Measurements from ENCODE around the gene SSBP2.

SSBP2 gene

GRCh38 chr5:81751009-81751835 is at the start of gene SSBP2:
Gene SSBP2 (minus strand): TSS chr5:81751097. CDS start chr5:81751042, 55 bp downstream.
- peak within 1 kb of the TSS; percentile 90 for H3K4me3 Mint-ChIP-seq
- H3K27ac Mint-ChIP-seq: peak within 1 kb of the TSS; percentile 87
- peaks cover 10% of the 10 kb centered on the region for H3K36me3 Mint-ChIP-seq (ENCODE audit: low read depth)
- H3K9me3 Mint-ChIP-seq: no peaks in the 10 kb centered on the region
- peaks cover 22% of the 10 kb centered on the region for H3K4me1 Mint-ChIP-seq (ENCODE audit: low read depth)
- H3K27me3 Mint-ChIP-seq (ENCODE audit: low read depth): peaks cover 45% of the 10 kb centered on the region

GRCh38 chr5:81795666-81796065 is 44.8 kb upstream of the SSBP2 start:
- no peak overlapping the region for H3K4me3 Mint-ChIP-seq
- H3K4me1 Mint-ChIP-seq (ENCODE audit: low read depth): peaks cover 2% of the 10 kb centered on the region
- H3K27me3 Mint-ChIP-seq (ENCODE audit: low read depth): peaks cover 4% of the 10 kb centered on the region
- H3K9me3 Mint-ChIP-seq: no peaks in the 10 kb centered on the region
- no peak overlapping the region for H3K27ac Mint-ChIP-seq
- H3K36me3 Mint-ChIP-seq (ENCODE audit: low read depth): no peaks in the 10 kb centered on the region

- H3K9me3 Mint-ChIP-seq: no peaks in the 10 kb centered on the region
- no peaks in the 10 kb centered on the region for H3K4me1 Mint-ChIP-seq (ENCODE audit: low read depth)
- H3K36me3 Mint-ChIP-seq (ENCODE audit: low read depth): no peaks in the 10 kb centered on the region
- no peak overlapping the region for H3K27ac Mint-ChIP-seq
- H3K4me3 Mint-ChIP-seq: no peak overlapping the region
- H3K27me3 Mint-ChIP-seq (ENCODE audit: low read depth): peaks cover 4% of the 10 kb centered on the region
Observed at GRCh38 chr5:81794226-81794625, 43.3 kb upstream of the SSBP2 start.

GRCh38 chr5:81790336-81790735 is 39.4 kb upstream of the SSBP2 start:
- no peaks in the 10 kb centered on the region for H3K9me3 Mint-ChIP-seq

GRCh38 chr5:81789033-81789432 is 38.1 kb upstream of the SSBP2 start:
- no peak overlapping the region for H3K27ac Mint-ChIP-seq
- no peaks in the 10 kb centered on the region for H3K9me3 Mint-ChIP-seq
- H3K4me3 Mint-ChIP-seq: no peak overlapping the region
- peaks cover 3% of the 10 kb centered on the region for H3K4me1 Mint-ChIP-seq (ENCODE audit: low read depth)
- H3K27me3 Mint-ChIP-seq (ENCODE audit: low read depth): peaks cover 4% of the 10 kb centered on the region
- no peaks in the 10 kb centered on the region for H3K36me3 Mint-ChIP-seq (ENCODE audit: low read depth)

More at GRCh38 chr5:81790336-81790735, 39.4 kb upstream of the SSBP2 start:
- Mint-ChIP-seq H3K4me1 (ENCODE audit: low read depth) (peaks cover 3% of the 10 kb centered on the region), H3K27me3 (ENCODE audit: low read depth) (peaks cover 4% of the 10 kb centered on the region), H3K36me3 (ENCODE audit: low read depth) (no peaks in the 10 kb centered on the region), H3K4me3 (no peak overlapping the region), H3K27ac (no peak overlapping the region)

- no peak overlapping the region for H3K27ac Mint-ChIP-seq
- no peak overlapping the region for H3K4me3 Mint-ChIP-seq
- no peaks in the 10 kb centered on the region for H3K9me3 Mint-ChIP-seq
- H3K27me3 Mint-ChIP-seq (ENCODE audit: low read depth): no peaks in the 10 kb centered on the region
- no peaks in the 10 kb centered on the region for H3K36me3 Mint-ChIP-seq (ENCODE audit: low read depth)
- peaks cover 4% of the 10 kb centered on the region for H3K4me1 Mint-ChIP-seq (ENCODE audit: low read depth)
Observed at GRCh38 chr5:81788329-81788728, 37.4 kb upstream of the SSBP2 start.

GRCh38 chr5:81787474-81788242 is 36.8 kb upstream of the SSBP2 start:
- Mint-ChIP-seq H3K27me3 (ENCODE audit: low read depth) (no peaks in the 10 kb centered on the region), H3K4me1 (ENCODE audit: low read depth) (peaks cover 10% of the 10 kb centered on the region), H3K4me3 (no peak overlapping the region), H3K36me3 (ENCODE audit: low read depth) (no peaks in the 10 kb centered on the region), H3K9me3 (no peaks in the 10 kb centered on the region), H3K27ac (no peak overlapping the region)

GRCh38 chr5:81786991-81787390 is 36.1 kb upstream of the SSBP2 start:
- Mint-ChIP-seq H3K27me3 (ENCODE audit: low read depth) (no peaks in the 10 kb centered on the region), H3K4me3 (no peak overlapping the region), H3K36me3 (ENCODE audit: low read depth) (no peaks in the 10 kb centered on the region), H3K9me3 (no peaks in the 10 kb centered on the region), H3K27ac (no peak overlapping the region), H3K4me1 (ENCODE audit: low read depth) (peaks cover 10% of the 10 kb centered on the region)

GRCh38 chr5:81786496-81786895 is 35.6 kb upstream of the SSBP2 start:
- Mint-ChIP-seq H3K36me3 (ENCODE audit: low read depth) (no peaks in the 10 kb centered on the region), H3K9me3 (no peaks in the 10 kb centered on the region), H3K4me1 (ENCODE audit: low read depth) (peaks cover 10% of the 10 kb centered on the region), H3K27me3 (ENCODE audit: low read depth) (no peaks in the 10 kb centered on the region), H3K27ac (no peak overlapping the region), H3K4me3 (no peak overlapping the region)

GRCh38 chr5:81785322-81785721 is 34.4 kb upstream of the SSBP2 start:
- Mint-ChIP-seq H3K4me1 (ENCODE audit: low read depth) (peaks cover 10% of the 10 kb centered on the region), H3K36me3 (ENCODE audit: low read depth) (no peaks in the 10 kb centered on the region), H3K9me3 (no peaks in the 10 kb centered on the region), H3K4me3 (no peak overlapping the region), H3K27me3 (ENCODE audit: low read depth) (no peaks in the 10 kb centered on the region), H3K27ac (no peak overlapping the region)

GRCh38 chr5:81783401-81783800 is 32.5 kb upstream of the SSBP2 start:
- H3K9me3 Mint-ChIP-seq: no peaks in the 10 kb centered on the region
- H3K4me1 Mint-ChIP-seq (ENCODE audit: low read depth): peaks cover 21% of the 10 kb centered on the region
- H3K27me3 Mint-ChIP-seq (ENCODE audit: low read depth): no peaks in the 10 kb centered on the region

GRCh38 chr5:81782811-81783210 is 31.9 kb upstream of the SSBP2 start:
- no peak overlapping the region for H3K4me3 Mint-ChIP-seq
- no peaks in the 10 kb centered on the region for H3K9me3 Mint-ChIP-seq
- H3K27ac Mint-ChIP-seq: no peak overlapping the region
- H3K27me3 Mint-ChIP-seq (ENCODE audit: low read depth): no peaks in the 10 kb centered on the region
- peaks cover 3% of the 10 kb centered on the region for H3K36me3 Mint-ChIP-seq (ENCODE audit: low read depth)
- peaks cover 18% of the 10 kb centered on the region for H3K4me1 Mint-ChIP-seq (ENCODE audit: low read depth)

More at GRCh38 chr5:81783401-81783800, 32.5 kb upstream of the SSBP2 start:
- Mint-ChIP-seq H3K27ac (no peak overlapping the region), H3K4me3 (no peak overlapping the region), H3K36me3 (ENCODE audit: low read depth) (peaks cover 3% of the 10 kb centered on the region)

- Mint-ChIP-seq H3K36me3 (ENCODE audit: low read depth) (peaks cover 3% of the 10 kb centered on the region), H3K4me3 (peak overlapping the region; percentile 81), H3K9me3 (no peaks in the 10 kb centered on the region), H3K4me1 (ENCODE audit: low read depth) (peaks cover 21% of the 10 kb centered on the region), H3K27me3 (ENCODE audit: low read depth) (no peaks in the 10 kb centered on the region), H3K27ac (peak overlapping the region; percentile 89)
Observed at GRCh38 chr5:81779916-81780266, 29.0 kb upstream of the SSBP2 start.

GRCh38 chr5:81779125-81779915 is 28.4 kb upstream of the SSBP2 start:
- peak overlapping the region; percentile 81 for H3K4me3 Mint-ChIP-seq
- no peaks in the 10 kb centered on the region for H3K9me3 Mint-ChIP-seq
- H3K4me1 Mint-ChIP-seq (ENCODE audit: low read depth): peaks cover 21% of the 10 kb centered on the region
- peaks cover 3% of the 10 kb centered on the region for H3K36me3 Mint-ChIP-seq (ENCODE audit: low read depth)
- H3K27me3 Mint-ChIP-seq (ENCODE audit: low read depth): no peaks in the 10 kb centered on the region
- H3K27ac Mint-ChIP-seq: peak overlapping the region; percentile 89
